Spinal cord (tissue), 10 donors: ENCODE measurements around the gene PRR9. TPM values are rescaled to one million over a fixed set of nuclear protein-coding genes. Genes with fewer than 3 reads are reported as not detected.
"Not testable (repeated sequence)": the region's sequence is repeated elsewhere in the genome, so short reads cannot be mapped to it uniquely, and the experiment has no call there.

ENCODE experiments used
- DNase-seq, 6 donors: peaks; one replicate each; pipeline versions ENCODE4 v3.0.0 to v3.0.0-alpha.2; 2013 to 2015; ENCODE audit warnings: low spot score in 6 of 6, low read depth in 4 of 6
- H3K27ac ChIP-seq: one replicate; pipeline ENCODE4 v1.5.1; 2013; ENCODE audit warnings: low read depth, low read length, control low read depth
- H3K27me3 ChIP-seq: one replicate; pipeline ENCODE4 v1.6.1; 2013; ENCODE audit warnings: low read length; ENCODE audit not compliant: control insufficient read depth, insufficient read depth
- H3K36me3 ChIP-seq: one replicate; pipeline ENCODE4 v1.6.1; 2013; ENCODE audit warnings: low read length; ENCODE audit not compliant: control insufficient read depth, insufficient read depth
- H3K4me1 ChIP-seq: one replicate; pipeline ENCODE4 v1.6.1; 2013; ENCODE audit warnings: low read length; ENCODE audit not compliant: control insufficient read depth, insufficient read depth
- H3K4me3 ChIP-seq: one replicate; pipeline ENCODE4 v1.5.1; 2013; ENCODE audit warnings: low read depth, low read length, control low read depth
- H3K9me3 ChIP-seq: one replicate; pipeline ENCODE4 v1.6.1; 2013; ENCODE audit warnings: low read length; ENCODE audit not compliant: control insufficient read depth, insufficient read depth
- WGBS: methylation state at CpG from one replicate; pipeline ENCODE4 v1.1.5; 2013; ENCODE audit warnings: missing lambda C conversion rate; ENCODE audit not compliant: insufficient coverage; 5-methylcytosine and 5-hydroxymethylcytosine counted together
- polyA plus RNA-seq, 2 donors: library from polyadenylated mRNA; unstranded; fragments of 120-200 nt; gene quantifications; one replicate each; pipeline ENCODE4 v1.2.1, GENCODE V29; 2013; ENCODE audit not compliant: insufficient read length in 2 of 2
- total RNA-seq, 2 donors: library from RNA; depleted of rRNA in 1 of 2; stranded (reverse); fragments of 120-200 nt in 1 of 2; fragments of >200 nt in 1 of 2; gene quantifications; one replicate each; pipeline versions ENCODE4 v1.2.3 to v1.2.4, GENCODE V29; 2013 to 2014
- donor health status: healthy.

Gene PRR9
- total and polyA plus RNA-seq, 4 donors = not detected

- Histone ChIP-seq H3K27ac (no peak overlapping the region), H3K27me3 (no peaks in the 10 kb centered on the region), H3K4me1 (peaks cover 3% of the 10 kb centered on the region), H3K9me3 (no peaks in the 10 kb centered on the region), H3K4me3 (no peak overlapping the region), H3K36me3 (no peaks in the 10 kb centered on the region)
- 79% methylated on average over 2 of the region's 2 CpGs for WGBS
- DNase-seq = no peak
These were observed 10.4 kb downstream of the PRR9 start for GRCh38 chr1:153227810-153228209.

- H3K4me3 ChIP-seq = no peak overlapping the region
- no CpG with 5 or more reads among the region's 1 CpG for WGBS
- no peaks in the 10 kb centered on the region for H3K4me1 ChIP-seq
- no peaks in the 10 kb centered on the region for H3K27me3 ChIP-seq
- DNase-seq = no peak
- no peaks in the 10 kb centered on the region for H3K9me3 ChIP-seq
- H3K27ac ChIP-seq = no peak overlapping the region
- no peaks in the 10 kb centered on the region for H3K36me3 ChIP-seq
These were observed 11.1 kb downstream of the PRR9 start for GRCh38 chr1:153228491-153228890.

- DNase-seq = peak in 1 of 6 donors; percentile 22
- not testable (repeated sequence) for H3K27ac ChIP-seq, H3K36me3 ChIP-seq, H3K27me3 ChIP-seq, H3K9me3 ChIP-seq, H3K4me3 ChIP-seq, H3K4me1 ChIP-seq
- WGBS = 71% methylated on average over 3 of the region's 12 CpGs
These were observed 11.9 kb downstream of the PRR9 start for GRCh38 chr1:153229076-153229829.

GRCh38 chr1:153231363-153231762 lies 14.0 kb downstream of the PRR9 start:
- Histone ChIP-seq H3K4me1 (no peaks in the 10 kb centered on the region), H3K9me3 (no peaks in the 10 kb centered on the region), H3K27ac (no peak overlapping the region), H3K36me3 (no peaks in the 10 kb centered on the region), H3K27me3 (no peaks in the 10 kb centered on the region), H3K4me3 (no peak overlapping the region)
- WGBS = 88% methylated on average over 4 of the region's 4 CpGs
- no peak for DNase-seq

DNA sequence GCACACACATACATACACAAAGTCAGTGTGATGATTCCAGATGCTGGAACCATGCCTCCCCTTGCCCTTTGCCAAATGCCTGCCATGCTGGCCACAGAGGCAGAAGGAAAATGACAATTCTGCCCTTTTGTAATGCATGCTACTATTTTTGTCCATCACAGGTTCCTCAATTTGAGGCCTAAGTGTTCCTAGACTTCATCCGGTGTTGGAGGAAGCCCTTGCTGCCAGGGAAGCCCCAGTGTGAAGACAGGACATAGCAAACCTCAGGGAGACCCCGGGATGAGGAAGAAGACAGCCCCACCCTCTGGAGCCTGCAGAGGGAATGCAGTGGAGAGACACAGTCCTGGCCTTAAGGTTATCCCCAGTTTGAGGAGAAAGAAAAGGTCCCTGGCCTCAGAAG lies 14.4 kb downstream of the PRR9 start:
- Histone ChIP-seq H3K36me3 (no peaks in the 10 kb centered on the region), H3K4me3 (no peak overlapping the region), H3K27me3 (no peaks in the 10 kb centered on the region), H3K4me1 (no peaks in the 10 kb centered on the region), H3K27ac (no peak overlapping the region), H3K9me3 (no peaks in the 10 kb centered on the region)
- WGBS = 70% methylated on average over 1 of the region's 2 CpGs
- no peak for DNase-seq

- H3K9me3 ChIP-seq = no peaks in the 10 kb centered on the region
- H3K27me3 ChIP-seq = no peaks in the 10 kb centered on the region
- H3K4me1 ChIP-seq = no peaks in the 10 kb centered on the region
- no peak overlapping the region for H3K4me3 ChIP-seq
- whole genome bisulfite sequencing = 68% methylated on average over 2 of the region's 3 CpGs
- no peaks in the 10 kb centered on the region for H3K36me3 ChIP-seq
- no peak overlapping the region for H3K27ac ChIP-seq
- no peak for DNase-seq
These were observed 15.2 kb downstream of the PRR9 start for GRCh38 chr1:153232553-153232952.

DNA sequence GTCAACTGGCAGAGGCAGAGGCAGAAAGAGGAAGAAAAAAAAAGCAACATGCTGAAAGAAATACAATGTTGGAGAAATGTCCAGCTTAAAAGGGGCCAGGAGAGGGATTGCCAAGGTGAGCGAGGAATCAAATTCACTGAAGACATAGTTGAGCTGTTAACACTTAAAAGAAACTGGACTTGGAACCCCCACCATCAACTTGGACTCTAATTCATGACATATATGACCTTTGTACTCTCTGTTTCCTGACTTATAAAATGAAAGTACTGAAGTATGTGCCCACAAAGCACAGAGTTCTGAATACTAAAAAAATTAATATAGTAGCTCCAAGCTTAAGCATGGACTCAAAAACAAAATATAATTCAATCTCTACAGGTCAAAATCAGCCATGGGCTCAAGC lies 16.1 kb downstream of the PRR9 start:
- no peaks in the 10 kb centered on the region for H3K4me1 ChIP-seq
- H3K9me3 ChIP-seq = no peaks in the 10 kb centered on the region
- no peaks in the 10 kb centered on the region for H3K27me3 ChIP-seq
- no peak overlapping the region for H3K27ac ChIP-seq
- no peaks in the 10 kb centered on the region for H3K36me3 ChIP-seq
- WGBS = no CpG with 5 or more reads among the region's 1 CpG
- no peak overlapping the region for H3K4me3 ChIP-seq
- no peak for DNase-seq

DNA sequence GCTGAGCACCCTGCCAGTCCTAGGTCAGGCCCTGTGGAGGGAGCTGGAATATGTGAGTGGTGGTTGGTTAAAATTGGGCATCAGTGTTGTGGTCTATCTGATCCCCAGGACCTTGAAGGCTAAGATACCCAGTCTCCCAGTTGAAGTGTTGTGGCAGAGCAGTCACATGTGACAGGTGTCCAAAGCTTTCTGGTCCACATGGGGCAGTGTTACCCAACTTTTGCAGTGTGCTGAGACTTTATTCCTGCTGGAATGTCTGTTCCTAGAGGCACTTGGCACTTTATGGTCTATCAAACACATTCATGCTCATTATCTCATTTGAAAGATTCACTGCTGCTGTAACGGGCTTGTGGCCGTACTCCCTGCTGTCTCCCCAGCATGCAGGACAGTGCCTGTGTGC lies 21.1 kb downstream of the PRR9 start:
- H3K9me3 ChIP-seq = no peaks in the 10 kb centered on the region
- no peaks in the 10 kb centered on the region for H3K27me3 ChIP-seq
- no peak for DNase-seq
- no peak overlapping the region for H3K4me3 ChIP-seq
- no peaks in the 10 kb centered on the region for H3K4me1 ChIP-seq
- H3K36me3 ChIP-seq = no peaks in the 10 kb centered on the region
- H3K27ac ChIP-seq = no peak overlapping the region
- no CpG with 5 or more reads among the region's 2 CpGs for WGBS

DNA sequence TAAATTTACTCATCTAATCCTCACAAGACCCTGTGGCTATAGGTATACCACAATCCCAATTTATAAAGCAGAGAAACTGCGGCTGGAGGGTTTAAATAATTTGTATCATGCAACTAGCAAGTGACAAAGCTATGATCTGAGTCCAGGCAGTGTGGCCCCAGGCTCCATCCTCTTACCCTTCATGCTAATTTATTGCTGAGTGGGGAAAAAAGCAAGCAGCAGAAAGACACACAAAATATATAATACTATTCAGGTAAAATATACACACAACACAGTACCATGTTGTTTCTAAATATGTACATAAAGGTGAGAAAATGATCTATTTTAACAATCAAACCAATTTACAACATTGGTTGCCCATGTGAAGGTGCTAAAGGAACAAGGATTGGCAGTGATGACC lies 24.8 kb downstream of the PRR9 start:
- Histone ChIP-seq H3K27ac (no peak overlapping the region), H3K27me3 (no peaks in the 10 kb centered on the region), H3K9me3 (no peaks in the 10 kb centered on the region), H3K36me3 (no peaks in the 10 kb centered on the region), H3K4me3 (no peak overlapping the region), H3K4me1 (no peaks in the 10 kb centered on the region)
- no CpG with 5 or more reads among the region's 1 CpG for WGBS
- DNase-seq = no peak

DNA sequence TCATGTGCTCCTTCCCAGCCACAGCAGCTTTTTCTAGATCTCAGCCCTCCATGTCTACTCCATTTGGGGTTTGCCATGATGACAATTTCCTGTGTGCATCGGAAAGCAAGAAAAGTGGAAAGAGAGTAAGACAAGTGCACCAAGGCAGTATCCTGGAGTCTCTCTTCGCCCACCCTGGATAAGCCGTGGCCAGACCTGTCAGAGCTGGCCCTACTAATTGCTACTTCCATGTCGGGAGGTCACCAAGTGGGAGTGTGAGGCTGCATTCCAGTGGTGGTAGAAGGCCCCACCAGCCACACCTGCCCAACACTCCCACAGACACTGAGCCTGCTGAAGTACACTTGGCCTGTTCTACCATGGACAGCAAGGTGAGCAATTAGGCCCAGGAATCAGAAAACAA lies 28.1 kb downstream of the PRR9 start:
- H3K36me3 ChIP-seq = no peaks in the 10 kb centered on the region
- no peak overlapping the region for H3K4me3 ChIP-seq
- DNase-seq = no peak
- H3K9me3 ChIP-seq = no peaks in the 10 kb centered on the region
- H3K4me1 ChIP-seq = no peaks in the 10 kb centered on the region
- no peaks in the 10 kb centered on the region for H3K27me3 ChIP-seq
- WGBS = 100% methylated on average over 3 of the region's 4 CpGs
- no peak overlapping the region for H3K27ac ChIP-seq
